Stimulated activated CD4-positive, alpha-beta T cell treated with anti-CD3 and anti-CD28 coated beads, Interleukin-12 subunit alpha, Interleukin-12 subunit beta, amount 100 ng/mL, for 24 hours (primary cell): Measurements from ENCODE around the gene SLC25A44.
"Not testable (repeated sequence)": the region's sequence is repeated elsewhere in the genome, so short reads cannot be mapped to it uniquely, and the experiment has no call there.

Experiments
- DNase-seq, 2 experiments: peaks; one replicate each; pipeline ENCODE4 v3.0.0-alpha.2; 2020; ENCODE audit warnings: low read depth in 2 of 2

The SLC25A44 gene

DNA sequence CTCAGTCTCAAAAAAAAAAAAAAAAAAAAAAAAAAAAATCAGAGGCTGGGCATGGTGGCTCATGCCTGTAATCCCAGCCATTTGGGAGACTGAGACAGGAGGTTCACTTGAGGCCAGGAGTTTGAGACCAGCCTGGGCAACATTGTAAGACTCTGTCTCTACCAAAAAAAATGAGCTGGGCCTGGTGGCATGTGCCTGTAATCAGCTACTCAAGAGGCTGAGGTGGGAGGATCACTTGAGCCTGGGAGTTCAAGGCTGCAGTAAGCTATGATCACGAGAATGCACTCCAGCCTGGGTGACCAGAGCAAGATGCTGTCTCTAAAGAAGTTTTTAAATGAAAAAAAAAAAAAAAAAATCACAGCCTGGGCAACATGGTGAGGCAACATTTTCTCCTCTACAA, 30.2 kb upstream of the SLC25A44 start:
- no peak for DNase-seq

GRCh38 chr1:156164125-156164831, 29.6 kb upstream of the SLC25A44 start:
- DNase-seq: no peak

DNA sequence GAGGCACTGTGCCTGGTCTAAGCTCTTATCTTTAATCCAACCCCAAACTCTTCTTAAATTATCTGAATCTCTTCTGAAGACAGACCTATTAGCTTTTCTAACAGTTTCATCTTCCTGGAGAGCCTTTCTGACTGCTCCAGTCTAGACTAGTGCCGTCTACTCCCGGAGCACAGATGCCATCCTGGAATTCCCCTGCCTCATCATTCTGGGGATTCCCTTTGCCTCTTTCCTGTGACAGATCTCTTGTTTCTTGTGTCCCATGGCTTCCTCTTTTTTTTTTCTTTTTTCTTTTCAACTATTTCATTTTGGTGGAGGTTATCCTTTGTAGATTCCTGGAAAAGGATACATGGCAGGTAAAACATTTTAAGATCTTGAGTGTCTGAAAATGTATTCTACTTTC, 28.8 kb upstream of the SLC25A44 start:
- DNase-seq: no peak

- DNase-seq: no peak
These were observed 26.4 kb upstream of the SLC25A44 start for GRCh38 chr1:156167536-156167935.

GRCh38 chr1:156172696-156173470, 21.0 kb upstream of the SLC25A44 start:
- DNase-seq: no peak

DNA sequence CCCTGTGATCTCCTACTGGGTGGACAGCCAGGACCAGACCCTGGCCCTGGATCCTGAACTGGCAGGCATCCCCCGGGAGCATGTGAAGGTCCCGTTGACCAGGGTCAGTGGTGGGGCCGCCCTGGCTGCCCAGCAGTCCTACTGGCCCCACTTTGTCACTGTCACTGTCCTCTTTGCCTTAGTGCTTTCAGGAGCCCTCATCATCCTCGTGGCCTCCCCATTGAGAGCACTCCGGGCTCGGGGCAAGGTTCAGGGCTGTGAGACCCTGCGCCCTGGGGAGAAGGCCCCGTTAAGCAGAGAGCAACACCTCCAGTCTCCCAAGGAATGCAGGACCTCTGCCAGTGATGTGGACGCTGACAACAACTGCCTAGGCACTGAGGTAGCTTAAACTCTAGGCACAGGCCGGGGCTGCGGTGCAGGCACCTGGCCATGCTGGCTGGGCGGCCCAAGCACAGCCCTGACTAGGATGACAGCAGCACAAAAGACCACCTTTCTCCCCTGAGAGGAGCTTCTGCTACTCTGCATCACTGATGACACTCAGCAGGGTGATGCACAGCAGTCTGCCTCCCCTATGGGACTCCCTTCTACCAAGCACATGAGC, 17.2 kb upstream of the SLC25A44 start:
- DNase-seq: no peak

- DNase-seq: no peak
These were observed 15.8 kb upstream of the SLC25A44 start for GRCh38 chr1:156177919-156178654.

DNA sequence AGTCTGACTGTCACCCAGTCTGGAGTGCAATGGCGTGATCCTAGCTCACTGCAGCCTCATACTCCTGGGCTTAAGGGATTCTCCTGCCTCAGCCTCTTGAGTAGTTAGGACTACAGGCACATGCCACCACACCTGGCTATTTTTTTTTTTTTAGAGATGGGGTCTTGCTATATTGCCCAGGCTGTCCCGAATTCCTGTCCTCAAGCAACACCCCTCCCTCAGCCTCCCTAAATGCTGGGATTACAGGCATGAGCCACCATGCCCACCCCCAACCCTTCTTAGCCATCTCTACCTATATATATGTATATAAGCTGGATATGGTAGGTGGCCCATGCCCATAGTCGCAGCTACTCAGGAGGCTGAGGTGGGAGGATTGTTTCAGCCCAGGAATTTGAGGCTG, 13.4 kb upstream of the SLC25A44 start:
- DNase-seq: no peak

GRCh38 chr1:156181391-156181924, 12.4 kb upstream of the SLC25A44 start:
- not testable (repeated sequence) for DNase-seq

- not testable (repeated sequence) for DNase-seq
These were observed 11.7 kb upstream of the SLC25A44 start for GRCh38 chr1:156182010-156182779.

DNA sequence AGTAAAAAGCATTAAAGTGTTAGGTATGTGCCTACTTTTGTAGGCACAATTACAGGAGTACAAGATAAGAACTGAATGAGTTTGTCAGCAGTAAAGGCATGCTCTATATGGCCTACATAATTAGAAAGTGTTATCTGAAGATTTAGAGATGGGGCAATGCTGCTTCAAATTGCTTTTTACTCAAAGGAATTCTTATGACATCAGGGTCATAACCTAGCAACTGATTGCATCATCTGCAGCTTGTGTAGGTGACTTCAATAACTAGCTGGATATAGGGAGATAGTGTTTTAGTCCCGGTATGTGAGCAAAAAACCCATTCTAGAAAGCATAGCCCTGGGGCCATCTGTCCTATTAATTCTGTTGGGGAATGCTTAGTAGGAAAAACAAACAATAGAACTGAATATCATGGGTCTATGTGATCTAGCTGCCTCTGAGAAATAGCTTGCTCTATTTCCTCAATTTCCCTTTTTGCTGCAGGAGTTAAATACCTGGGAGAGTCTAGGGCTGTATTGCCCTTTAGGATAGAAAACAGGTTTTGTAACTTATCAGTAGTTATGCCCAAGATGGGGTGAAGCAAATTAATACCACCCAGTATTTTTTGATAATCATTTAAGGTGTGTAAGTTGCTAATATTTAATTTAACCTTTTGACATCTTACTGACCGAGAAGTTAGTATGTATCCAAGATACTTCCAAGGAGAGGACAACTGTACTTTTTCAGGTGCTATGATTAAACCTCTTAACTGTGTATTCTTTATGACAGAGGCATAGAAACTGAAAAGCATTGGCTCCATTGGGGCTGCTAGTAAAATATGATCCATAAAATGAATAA, 7.3 kb upstream of the SLC25A44 start:
- not testable (repeated sequence) for DNase-seq

DNA sequence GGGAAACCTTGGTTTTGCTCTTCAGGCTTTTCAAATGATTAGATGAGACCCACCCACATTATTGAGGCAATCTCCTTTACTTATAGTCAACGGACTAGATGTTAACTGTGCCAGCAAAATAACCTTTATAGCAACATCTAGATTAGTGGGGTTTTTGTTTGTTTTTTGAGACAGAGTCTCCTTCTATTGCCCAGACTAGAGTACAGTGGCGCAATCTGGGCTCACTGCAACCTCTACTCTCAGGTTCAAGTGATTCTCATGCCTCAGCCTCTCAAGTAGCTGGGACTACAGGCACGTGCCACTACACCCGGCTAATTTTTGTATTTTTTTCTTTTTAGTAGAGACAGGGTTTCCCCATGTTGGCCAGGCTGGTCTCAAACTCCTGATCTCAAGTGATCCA, 3.6 kb upstream of the SLC25A44 start:
- not testable (repeated sequence) for DNase-seq

GRCh38 chr1:156191292-156191964, 2.5 kb upstream of the SLC25A44 start:
- DNase-seq: no peak

- DNase-seq: no peak
These were observed 756 bp upstream of the SLC25A44 start for GRCh38 chr1:156193208-156193487.

DNA sequence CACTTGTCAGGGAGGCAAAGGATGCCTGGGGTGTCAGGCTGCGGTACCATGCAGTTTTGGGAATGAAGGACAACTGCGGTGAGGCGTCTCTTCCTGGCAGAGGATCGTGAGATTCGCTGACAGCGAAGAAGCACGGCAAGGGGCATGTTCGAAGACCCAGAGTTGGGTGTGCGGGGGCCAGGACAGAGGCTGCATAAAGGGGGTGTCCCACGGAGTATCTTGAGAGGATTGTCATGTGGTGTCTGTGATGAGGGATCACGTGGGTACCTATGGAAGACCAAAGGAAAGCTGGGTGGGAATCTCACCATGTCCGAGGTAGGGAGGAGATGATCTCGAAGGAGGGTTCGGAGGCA, 372 bp downstream of the SLC25A44 start:
- no peak for DNase-seq

GRCh38 chr1:156195853-156196252, 1.9 kb downstream of the SLC25A44 start:
- no peak for DNase-seq

DNA sequence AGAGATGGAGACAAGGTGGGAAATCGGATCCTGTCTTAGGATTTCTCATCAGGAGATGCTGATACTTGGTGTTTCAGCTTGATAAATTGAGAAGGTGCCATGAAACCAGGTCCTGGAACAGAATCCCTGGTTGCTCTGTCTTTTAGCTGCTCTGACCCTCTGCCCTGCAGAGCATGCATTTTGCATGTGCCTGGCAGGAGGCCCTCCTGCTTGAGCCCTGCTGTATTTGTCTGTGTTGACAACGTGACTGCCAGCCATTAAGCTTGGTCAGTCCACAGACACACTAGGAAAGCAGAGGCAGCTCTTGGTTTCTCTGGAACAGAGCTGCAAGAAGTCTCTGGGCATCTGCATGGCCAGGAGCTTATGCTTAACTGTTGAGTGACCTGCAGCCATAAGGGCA, 2.5 kb downstream of the SLC25A44 start:
- DNase-seq: no peak

DNA sequence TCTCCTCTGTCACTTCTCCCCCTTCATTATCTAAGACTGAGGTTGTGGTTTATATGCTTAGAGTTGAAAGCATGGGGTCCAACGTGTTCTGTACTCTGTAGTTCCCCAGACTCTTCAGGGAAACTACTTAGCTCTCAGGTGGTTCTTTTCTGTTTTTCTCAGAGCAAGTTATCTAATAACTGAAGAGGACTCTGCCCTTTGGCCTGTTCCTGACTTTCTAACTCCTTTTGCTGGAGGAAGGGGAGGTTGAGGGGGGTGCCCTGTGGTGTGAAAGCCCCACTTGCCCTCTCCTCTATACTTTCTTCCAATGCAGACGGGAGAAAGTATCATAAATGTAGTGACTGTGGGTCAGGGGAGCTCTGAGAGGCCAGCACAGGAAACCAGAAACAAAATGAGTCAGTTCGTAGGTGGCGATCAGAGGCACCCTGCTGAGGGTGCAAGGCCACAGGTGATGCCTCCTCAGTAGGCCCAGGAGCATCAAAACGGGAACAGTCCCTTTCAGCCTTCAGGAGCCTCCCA, 5.0 kb downstream of the SLC25A44 start:
- DNase-seq: no peak

DNA sequence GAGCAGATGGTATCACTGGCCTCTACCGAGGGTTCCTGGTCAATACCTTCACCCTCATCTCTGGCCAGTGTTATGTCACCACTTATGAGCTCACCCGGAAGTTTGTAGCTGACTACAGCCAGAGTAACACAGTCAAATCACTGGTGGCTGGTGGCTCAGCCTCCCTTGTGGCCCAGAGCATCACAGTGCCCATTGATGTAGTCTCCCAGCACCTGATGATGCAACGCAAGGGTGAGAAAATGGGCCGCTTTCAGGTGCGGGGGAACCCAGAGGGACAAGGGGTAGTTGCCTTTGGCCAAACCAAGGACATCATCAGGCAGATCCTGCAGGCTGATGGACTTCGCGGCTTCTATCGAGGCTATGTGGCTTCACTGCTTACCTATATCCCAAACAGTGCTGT, 6.1 kb downstream of the SLC25A44 start:
- DNase-seq: no peak

- no peak for DNase-seq
These were observed 9.4 kb downstream of the SLC25A44 start for GRCh38 chr1:156203331-156203730.
